NCI-H2029 (cell line): Measurements from ENCODE around the gene XNDC1N.
A peak's percentile ranks its signal among the peaks of the same experiment; 100 is the strongest.
"Not testable (repeated sequence)": the region's sequence is repeated elsewhere in the genome, so short reads cannot be mapped to it uniquely, and the experiment has no call there.

Source experiments
- DNase-seq: peaks from one replicate; lab custom pipeline; 2025; lab: John Stamatoyannopoulos, UW

XNDC1N gene

GRCh38 chr11:71933141-71933933 lies 4.9 kb upstream of the XNDC1N start:
- DNase-seq, result no peak

GRCh38 chr11:71931245-71931602 lies 2.8 kb upstream of the XNDC1N start:
- DNase-seq, result no peak

GRCh38 chr11:71930556-71931244 lies 2.3 kb upstream of the XNDC1N start:
- DNase-seq, result no peak

DNA sequence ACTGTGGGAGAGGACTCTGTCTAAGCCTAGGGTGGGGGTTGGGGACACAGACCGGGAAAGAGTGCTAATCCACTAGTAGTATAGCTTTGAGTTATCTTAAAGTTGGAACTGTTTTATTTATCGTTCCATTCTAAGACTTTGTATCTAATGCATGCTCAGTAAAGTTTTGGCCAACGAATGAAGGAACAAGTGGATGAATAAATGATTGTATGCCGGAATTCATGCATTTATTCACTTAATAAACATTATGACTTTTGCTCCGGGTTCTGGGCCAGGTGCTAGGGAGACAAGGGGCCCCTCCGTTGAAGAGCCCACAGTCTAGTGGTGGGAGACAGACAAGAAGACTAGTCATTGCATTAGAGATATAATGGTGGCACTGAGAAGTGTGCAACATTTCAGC lies 1.1 kb upstream of the XNDC1N start:
- no peak for DNase-seq

DNA sequence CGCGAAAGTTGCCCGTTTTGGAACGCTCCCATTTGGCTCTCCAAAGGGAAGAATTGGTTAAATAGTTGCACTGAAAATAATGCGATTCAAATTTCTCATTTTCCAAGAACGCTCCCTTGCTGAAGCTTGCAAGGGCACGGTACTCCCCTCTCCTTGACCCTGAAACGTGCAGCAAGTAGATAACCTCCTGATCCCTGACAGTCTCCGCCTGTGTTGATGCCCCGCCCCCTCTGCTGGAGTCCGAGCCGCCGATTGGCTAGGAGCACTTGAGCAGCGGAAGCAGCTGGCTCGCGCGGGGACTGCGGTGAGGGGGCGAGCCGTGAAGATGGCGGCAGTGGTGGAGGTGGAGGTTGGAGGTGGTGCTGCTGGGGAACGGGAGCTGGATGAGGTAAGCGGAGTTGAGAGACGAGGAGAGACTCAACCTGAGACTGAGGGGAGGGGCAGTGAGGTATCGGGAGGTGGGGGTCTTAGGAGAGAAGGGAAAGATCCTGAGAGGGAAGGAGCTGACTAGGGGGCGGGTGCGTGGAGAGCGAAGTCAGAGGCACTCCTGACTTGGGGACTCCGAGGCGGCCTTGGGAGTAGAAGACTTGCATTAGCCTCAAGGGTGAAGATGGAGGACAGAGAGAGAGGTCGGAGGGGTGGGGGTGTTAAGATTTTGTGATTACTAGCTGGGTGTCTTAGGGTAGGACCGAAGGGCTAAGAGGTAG lies 496 bp upstream of the XNDC1N start, which contains the start of gene RNF121:
RNF121 (plus strand) TSS at position 310 of the 707 bp plus-strand sequence; CDS start at position 326, 16 bp downstream.
- peak; percentile 96 for DNase-seq

- DNase-seq, result no peak
These were observed 10.7 kb downstream of the XNDC1N start for GRCh38 chr11:71917646-71918140.

- DNase-seq, result no peak
These were observed 13.7 kb downstream of the XNDC1N start for GRCh38 chr11:71914617-71915189.

DNA sequence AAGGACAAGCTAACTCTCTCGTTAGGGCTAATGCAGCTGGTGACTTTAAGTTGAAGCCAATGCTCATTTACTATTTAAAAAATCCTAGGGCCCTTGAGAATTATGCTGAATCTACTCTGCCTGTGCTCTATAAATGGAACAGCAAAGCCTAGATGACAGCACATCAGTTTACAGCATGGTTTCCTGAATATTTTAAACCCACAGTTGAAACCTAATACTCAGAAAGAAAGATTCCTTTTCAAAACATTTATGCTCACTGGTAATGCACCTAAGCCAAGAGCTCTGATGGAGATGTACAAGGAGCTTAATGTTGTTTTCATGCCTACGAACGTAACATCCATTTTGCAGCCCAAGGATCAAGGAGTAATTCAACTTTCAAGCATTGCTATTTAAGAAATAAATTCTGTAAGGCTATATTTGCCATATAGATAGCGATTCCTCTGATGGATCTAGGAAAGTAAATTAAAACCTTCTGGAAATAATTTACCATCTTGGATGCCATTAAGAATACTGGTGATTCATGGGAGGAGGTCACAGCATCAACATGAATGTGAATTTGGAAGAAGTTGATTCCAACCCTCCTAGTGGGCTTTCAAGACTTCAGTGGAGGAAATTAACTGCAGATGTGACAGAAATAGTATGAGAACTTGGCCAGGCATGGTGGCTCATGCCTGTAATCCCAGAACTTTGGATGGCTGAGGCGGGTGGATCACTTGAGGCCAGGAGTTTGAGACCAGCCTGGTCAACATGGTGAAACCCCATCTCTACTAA lies 14.5 kb downstream of the XNDC1N start:
- DNase-seq, result no peak

GRCh38 chr11:71911986-71912340 lies 16.4 kb downstream of the XNDC1N start:
- DNase-seq, result not testable (repeated sequence)

DNA sequence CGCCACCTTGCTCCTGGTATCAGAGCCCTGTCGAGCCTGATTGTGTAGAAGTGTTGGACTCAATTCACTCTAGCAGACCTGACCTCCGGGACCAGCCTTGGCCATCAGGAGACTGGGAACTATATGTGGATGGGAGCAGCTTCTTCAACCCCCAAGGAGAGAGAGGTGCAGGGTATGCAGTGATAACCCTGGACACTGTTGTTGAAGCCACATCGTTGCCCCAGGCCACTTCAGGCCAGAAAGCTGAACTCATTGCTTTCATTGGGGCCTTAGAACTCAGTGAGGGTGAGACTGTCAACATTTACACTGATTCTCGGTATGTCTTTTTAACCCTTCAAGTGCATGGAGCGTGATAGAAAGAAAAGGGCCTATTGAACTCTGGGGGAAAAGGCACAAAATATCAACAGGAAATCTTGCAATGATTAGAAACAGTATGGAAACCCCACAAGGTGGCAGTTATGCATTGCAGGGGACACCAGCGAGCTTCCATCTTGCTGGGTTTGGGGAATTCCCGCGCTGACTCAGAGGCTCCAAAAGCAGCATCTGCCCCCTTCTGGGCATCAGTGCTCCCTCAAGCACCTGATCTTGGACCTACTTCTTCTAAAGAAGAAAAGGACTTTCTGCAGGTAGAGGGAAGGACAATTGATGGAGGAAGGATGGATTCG lies 16.9 kb downstream of the XNDC1N start:
- DNase-seq, result not testable (repeated sequence)

DNA sequence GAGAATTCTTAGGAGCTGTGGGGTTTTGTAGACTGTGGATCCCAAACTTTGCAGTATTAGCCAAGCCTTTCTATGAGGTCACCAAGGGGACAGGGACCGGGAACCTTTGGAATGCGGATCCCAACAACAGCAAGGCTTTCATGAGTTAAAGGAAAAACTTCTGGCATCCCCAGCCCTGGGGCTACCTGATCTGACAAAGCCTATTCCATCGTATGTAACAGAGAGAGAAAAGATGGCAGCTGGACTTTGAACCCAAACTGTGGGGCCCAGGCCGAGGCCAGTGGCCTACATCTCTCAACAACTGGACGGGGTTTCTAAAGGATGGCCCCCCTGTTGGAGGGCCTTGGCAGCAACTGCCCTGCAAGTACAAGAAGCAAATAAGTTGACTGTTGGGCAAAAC lies 17.6 kb downstream of the XNDC1N start:
- DNase-seq, result not testable (repeated sequence)

DNA sequence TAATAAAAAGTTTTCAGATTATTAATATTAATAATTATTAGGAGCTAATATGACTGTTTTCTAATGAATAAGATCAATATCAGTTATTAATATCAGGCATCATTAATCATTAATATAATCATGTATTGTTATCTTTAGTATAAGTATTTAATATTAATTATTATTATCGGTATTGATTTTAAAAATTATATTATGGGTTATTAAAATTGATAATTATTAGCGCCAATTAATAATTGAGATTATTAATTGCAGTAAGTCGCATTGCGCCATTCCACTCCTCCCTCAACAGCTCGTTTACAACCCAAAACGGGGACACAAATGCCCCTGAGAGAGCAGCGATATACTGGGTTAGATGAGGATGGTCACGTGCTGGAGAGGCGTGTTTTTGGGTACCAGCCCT lies 20.2 kb downstream of the XNDC1N start:
- DNase-seq, result no peak

DNA sequence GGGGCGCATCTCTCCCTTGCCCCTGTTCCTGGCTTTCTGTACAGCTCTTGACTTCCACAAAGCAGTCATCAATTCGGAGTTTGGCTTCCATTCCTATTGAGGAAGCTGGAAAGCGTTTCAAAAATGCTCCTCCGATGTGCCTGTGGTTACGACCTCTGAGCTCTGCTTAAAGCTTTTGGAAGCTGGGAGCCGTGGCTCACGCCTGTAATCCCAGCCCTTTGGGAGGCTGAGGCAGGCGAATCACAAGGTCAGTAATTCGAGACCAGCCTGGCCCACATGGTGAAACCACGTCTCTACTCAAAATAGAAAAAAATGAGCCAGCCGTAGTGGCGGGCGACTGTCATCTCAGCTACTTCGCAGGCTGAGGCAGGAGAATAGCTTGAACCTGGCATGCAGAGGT lies 27.3 kb downstream of the XNDC1N start:
- not testable (repeated sequence) for DNase-seq

DNA sequence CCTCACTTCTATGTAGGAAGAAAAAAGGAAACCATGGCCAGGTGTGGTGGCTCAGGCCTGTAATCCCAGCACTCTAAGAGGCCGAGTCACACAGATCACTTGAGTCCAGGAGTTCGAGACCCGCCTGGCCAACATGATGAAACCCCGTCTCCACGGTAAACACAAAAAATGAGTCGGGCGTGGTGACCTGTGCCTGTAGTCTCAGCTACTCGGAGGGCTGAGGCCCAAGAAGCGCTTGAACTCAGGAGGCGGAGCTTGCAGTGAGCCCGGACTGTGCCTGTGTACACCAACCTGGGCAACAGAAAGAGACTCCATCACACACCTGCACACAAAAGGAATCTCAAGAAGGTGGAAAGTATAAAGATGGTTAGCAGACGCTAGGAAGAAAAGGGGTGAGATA lies 32.4 kb downstream of the XNDC1N start:
- DNase-seq, result no peak

- DNase-seq, result not testable (repeated sequence)
These were observed 39.1 kb downstream of the XNDC1N start for GRCh38 chr11:71889181-71889872.

DNA sequence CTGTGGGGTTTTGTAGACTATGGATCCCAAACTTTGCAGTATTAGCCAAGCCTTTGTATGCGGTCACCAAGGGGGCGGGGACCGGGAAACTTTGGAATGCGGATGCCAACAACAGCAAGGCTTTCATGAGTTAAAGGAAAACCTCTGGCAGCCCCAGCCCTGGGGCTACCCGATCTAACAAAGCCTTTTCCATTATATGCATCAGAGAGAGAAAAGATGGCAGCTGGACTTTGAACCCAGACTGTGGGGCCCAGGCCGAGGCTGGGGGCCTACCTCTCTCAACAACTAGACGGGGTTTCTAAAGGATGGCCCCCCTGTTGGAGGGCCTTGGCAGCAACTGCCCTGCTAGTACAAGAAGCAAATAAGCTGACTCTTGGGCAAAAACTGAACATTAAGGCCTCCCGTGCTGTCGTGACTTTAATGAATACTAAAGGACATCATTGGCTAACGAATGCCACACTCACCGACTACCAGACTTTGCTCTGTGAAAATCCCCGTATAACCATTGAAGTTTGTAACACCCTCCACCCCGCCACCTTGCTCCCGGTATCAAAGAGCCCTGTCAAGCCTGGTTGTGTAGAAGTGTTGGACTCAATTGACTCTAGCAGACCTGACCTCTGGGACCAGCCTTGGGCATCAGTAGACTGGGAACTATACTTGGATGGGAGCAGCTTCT lies 39.9 kb downstream of the XNDC1N start:
- not testable (repeated sequence) for DNase-seq

GRCh38 chr11:71885806-71886205 lies 42.6 kb downstream of the XNDC1N start:
- not testable (repeated sequence) for DNase-seq
